Stimulated activated CD8-positive, alpha-beta memory T cell treated with anti-CD3 and anti-CD28 coated beads, Interleukin-2, amount 100 ng/mL, for 48 hours (primary cell): ENCODE results near the gene PTPRJ.
"Not testable (repeated sequence)": the region's sequence is repeated elsewhere in the genome, so short reads cannot be mapped to it uniquely, and the experiment has no call there.

Experiments
- DNase-seq, 2 donors: peaks; one replicate each; pipeline ENCODE4 v3.0.0-alpha.2; 2020; ENCODE audit warnings: low read depth in 2 of 2

PTPRJ gene

DNA sequence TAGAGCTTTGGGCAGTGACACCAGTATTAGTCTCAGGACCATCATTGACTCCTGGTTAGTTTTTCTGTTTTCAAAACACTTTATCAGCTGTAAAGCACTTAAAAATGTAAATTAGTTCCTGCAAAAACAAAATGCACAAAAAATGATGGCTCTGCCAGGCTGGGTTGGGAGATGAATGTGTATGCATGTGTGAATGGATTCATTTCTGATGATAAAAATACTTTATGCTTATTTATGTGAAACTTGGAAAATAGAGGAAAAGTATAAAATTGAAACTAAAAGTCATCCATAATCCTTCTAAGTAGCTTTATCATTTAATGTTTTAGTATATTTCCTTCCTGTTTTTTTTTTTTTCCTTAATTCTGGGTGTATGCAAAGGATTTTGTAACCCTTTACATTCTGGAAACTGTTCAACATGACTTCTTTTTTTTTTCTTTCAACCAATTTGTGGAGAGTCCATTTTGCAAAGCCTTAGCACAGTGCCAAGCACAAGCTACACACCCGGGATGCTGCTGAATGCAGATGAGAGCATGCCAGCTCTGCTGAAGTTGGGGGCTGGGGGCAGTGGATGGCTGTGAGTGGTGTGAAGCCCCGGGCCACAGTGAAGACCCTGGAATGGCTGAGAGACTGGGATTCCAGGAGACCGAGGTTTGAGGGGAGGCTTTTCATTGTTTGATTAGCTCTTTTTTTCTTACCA is 37.6 kb downstream of the PTPRJ start:
- DNase-seq = no peak

DNA sequence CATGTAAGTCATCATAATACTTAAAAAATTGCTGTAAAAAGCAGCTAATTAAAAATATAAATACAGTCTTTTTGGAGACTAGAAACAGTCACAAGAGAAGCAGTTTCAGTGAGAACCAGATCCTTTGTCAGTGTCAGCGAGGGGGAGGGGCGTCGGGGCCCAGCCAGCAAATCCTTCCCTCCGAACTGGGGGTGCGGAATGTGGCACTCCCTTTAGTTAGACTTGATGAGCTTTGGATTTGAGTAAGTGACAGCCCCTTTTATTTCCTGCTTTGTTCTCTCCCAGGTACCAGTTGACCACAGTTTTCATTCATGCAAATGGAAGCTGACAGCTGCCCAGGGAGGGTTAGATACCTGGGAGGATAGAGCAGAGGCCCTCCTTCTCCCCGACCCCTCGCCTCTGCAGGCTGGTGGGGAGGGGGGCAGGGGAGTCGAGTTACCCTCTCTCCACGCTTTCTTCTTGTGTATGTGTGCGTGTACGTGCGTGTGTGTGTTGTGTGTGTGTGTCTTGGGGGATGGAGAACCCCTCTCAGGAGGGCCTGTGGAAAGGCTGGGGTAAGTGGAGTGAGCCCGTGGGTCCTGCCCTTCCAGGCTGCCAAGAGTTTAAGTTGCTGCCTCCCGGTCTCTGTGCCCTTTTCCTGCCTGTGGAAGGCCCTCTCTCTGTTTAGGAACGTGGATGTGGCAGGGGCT is 38.3 kb downstream of the PTPRJ start:
- DNase-seq = no peak

DNA sequence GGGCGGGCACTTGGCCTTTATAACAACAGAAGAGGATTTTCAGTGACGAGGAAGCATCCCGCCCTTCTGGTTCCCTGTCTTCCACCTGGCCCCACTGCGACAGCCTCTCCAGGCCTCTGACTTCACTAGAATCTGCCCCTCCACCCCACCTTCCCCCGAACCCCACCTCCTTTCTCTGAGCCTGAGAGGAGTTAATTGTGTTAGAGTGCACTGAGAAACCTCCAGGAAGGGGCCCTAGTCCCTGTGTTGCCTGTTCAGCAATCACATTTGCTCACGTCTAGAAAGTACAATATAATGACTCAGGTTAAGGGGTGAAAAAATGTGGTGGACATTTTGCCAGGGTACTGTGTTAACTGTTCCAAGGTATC is 38.8 kb downstream of the PTPRJ start:
- DNase-seq = no peak

DNA sequence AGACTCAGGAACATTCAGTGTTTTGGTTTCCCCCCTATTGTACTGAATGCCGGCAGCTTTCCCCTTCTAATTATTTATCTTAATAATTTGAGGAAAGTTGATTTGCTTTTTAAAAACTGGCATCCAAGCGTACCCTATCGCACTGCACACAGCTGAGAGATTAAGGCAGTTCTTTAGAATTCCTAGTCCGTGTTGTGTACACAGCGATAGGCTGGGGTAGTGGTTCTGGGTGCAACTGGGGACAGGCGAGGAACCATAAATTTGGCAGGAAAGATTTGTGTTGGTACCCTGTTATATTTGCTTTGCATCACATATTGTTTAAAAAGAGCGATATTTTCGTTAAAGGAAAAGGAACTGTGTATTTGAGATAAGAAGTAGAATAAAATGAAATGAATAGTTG is 39.2 kb downstream of the PTPRJ start:
- no peak for DNase-seq

DNA sequence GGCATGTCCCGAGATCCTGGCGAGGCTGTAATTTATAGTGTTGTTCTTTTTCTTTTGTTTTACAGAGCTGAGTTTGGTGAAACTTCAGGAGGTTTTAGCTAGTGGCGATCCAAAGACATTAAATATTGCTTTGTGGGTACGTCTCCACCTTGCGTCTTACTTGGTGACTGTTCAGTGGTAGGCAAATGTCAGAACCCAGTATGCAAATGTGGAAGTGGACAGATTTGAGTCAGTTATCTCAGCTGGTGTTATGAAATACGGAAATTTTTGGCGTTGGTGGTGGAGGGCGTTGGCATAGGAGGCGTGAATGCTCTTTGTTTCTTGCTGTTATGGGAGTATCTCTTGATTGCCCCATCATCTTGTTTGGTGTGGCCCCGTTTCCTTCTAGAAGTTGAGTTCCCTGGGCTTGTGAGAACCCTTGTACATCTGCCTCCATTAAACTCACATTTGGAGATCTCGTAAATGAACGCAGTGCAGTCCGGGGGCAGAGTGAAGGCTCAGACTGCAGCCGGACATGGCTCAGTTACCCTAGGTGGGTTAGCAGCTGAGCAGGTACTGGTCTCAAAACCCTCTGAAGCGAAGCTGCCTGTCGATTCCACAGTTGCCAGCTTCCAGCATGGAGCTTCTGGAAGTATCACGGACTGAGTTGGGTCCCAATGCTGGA is 39.9 kb downstream of the PTPRJ start:
- DNase-seq = no peak

DNA sequence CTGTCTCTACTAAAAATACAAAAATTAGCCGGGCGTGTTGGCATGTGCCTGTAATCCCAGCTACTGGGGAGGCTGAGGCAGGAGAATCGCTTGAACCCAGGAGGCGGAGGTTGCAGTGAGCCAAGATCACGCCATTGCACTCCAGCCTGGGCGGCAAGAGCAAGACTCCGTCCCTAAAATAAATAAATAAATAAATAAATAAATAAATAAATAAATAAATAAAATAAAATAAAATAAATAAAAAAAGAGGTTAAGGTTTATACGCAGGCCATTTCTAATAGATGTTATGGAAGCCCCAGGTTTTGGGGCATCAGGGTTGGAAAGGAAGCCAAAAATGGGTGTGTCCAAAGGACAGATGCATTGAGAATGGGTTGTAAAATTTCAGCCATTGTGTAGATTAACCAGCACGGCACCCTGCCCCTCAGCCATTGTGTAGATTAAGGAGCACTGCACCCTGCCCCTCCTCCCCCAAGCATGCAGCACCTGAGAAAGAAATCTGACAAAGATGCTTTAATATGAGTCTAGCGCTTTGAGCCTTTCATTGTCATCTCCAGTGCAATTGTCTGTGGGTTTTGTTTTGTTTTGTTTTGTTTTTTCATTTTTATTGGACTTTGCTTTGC is 41.0 kb downstream of the PTPRJ start:
- not testable (repeated sequence) for DNase-seq

DNA sequence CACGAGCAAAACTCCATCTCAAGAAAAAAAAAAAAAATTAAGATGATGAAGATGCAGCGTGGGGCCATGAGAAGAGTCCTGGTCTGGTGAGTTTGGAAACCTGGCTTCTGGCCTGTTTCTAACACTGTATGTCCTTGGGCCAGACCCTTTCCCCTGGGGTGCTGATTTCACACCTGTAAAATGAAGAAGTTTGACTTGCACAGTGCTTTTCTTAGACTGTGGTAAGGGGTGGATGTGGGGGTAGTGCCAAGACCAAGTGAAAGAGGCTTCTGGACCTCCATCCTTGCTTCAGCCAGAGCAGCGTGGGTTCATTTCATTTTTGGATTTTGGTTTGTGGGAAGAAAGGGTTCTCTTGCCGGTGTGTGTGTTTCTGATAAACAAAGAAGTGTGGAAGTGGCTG is 42.1 kb downstream of the PTPRJ start:
- no peak for DNase-seq

DNA sequence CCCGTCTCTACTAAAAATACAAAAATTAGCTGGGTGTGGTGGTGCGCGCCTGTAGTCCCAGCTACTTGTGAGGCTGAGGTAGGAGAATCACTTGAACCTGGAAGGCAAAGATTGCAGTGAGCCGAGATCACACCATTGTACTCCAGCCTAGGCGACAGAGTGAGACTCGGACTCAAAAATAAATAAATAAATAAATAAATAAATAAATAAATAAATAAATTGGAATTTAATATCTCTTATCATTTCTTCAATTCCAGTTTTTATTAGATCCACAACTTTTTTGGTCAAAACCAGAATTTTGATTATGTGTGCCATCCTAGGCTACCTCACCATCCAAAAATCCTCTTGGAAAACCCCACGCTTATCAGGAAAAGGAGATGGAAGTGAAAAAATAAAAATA is 43.2 kb downstream of the PTPRJ start:
- DNase-seq = not testable (repeated sequence)

DNA sequence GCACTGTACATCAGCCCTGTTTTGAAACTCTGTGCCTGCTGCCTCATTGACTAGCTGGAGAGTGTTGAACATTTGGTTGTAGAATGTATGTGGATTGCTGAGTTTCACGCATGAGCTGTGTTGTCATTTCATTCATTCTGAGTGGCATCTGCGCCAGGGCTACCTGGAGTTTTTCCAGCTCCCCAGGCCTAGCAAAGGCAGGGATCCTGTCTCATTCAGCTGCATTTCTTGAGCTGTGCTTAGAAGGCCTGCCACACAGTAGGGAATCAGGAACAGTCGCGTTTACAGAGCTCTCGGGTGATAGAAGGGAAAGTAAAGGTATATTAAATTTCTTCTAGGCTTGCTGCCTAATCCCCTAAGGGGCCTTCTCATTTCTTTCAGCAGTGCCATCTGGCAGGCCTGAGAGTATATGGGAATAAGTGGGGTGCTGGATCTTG is 44.3 kb downstream of the PTPRJ start:
- no peak for DNase-seq

DNA sequence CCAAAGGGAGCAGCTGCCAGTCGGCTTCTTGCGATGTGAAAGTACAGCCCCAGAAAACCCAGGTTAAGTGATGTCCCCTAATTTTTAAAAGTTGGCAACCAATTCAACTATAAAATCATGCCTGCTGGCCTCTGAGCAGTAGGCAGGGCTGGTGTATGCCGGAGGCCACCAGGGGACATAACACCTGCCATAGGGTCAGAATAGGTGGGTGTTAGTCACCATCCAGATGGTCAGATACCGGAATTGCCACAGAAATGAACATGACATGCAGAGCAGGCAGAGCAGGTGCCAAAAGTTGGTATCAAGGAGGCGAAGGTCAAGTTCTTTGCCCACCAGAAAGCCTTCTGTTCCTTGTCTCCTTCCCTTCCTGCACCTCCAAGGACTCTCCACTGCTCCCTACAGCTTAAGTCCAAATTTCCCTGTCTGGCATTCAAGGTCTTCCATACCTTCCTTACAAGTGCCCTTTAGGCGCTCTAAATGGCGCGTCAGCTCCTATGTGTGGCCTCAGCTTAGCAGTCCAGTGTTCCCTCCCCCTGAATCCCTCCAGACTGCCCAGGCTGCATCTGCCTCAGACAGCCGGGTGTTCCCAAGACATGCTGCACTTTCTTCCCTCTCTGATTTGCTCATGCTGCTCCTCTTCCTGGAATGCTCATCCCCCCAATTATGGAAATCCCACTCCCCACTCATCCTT is 45.1 kb downstream of the PTPRJ start:
- no peak for DNase-seq

DNA sequence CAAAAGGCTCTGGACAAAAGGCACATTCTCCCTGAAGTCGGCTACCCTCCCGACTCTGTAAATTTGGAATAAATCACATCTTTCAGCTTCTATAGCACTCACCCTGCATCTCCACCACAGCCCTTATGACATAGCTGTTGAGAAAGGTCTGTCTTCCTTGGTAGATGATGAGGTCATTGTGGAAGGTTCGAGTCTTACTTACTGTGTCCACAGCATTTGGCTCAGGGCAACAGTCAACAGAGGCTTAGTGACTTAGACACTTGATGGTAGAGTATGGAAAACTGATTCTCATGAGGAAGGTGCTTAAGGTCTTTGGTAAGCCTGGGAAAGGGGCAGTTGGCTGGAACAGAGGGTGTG is 45.6 kb downstream of the PTPRJ start:
- DNase-seq = no peak

DNA sequence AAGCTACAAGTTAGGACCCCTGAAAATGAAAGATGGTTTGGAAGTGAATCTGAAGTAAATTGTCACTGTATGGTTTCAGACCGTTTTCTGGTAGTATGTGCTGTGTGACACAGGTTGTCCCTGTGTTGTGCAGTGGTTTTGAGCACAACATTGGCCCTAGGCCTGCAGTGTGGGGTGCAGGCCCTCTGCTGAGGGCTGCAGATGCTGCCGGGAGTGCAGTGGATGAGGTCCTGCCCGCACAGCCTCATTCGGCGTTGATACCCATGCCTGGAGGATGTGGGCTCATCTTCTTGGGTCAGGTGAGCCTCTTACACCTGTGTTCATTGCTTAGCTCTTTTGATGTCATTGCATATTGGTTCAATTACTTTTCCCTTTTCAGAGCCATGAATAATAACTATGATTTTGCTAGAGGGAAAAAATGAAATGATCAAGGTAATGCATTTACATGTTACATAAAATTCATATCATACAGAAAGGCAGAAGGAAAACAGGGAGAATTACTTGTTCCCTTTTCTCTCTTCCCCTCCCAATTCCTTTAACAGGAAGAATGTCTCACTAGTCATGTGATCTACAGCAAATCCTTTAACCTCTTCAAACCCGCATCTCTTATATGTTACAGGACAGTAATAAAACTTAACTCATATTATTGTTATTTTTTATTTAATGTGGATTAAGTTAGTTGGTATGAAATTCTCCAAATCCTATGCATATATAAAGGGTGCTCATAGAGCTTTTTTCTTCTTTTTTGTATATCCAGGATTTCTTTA is 48.7 kb downstream of the PTPRJ start:
- DNase-seq = no peak

DNA sequence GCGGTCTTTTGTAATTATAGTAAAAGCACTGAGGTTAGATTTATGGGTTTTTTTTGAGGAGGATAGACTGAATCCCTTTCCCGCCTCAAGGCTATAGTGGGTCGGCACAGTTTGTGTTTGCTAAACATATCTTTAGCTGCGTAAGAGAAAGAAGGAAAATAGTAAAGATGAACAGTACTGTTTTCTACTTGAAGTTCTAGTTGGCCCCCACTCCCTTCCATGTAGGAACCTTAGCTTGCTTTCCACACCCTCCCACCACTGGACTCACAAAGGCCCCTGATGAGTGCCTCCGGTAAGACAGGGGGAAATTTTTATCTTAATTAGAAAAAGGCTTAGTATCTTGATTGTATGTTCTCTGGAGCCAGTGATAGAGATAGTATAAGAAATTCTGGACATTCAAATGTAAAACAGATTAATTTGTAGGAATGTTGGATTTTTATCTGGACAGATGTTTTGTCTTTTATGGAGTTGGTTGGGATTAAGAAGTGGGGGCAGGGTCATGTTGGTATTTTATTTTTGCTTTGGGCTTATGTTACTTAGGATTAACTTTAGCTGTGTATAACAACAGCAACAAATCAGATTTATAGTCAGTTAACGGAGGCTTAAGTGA is 49.4 kb downstream of the PTPRJ start:
- no peak for DNase-seq

DNA sequence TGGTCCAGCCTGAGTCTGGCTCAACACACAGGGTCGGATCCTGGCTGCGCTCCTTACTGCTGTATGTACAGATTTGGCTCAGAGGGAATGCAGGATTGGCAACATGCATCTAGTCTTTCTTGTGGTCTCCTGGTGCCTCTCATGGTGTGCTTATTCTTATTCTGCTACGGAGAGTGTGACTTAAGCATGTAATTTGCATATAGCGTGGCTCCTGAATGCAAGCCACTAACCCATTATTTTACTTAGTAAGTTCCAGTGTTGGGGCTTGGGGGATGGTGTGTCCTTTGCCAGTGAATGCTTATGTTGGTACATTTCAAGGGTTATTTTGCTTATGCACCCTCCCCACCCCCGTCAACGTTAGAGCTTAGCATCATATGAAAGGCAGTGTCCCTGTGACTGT is 51.2 kb downstream of the PTPRJ start:
- DNase-seq = no peak

DNA sequence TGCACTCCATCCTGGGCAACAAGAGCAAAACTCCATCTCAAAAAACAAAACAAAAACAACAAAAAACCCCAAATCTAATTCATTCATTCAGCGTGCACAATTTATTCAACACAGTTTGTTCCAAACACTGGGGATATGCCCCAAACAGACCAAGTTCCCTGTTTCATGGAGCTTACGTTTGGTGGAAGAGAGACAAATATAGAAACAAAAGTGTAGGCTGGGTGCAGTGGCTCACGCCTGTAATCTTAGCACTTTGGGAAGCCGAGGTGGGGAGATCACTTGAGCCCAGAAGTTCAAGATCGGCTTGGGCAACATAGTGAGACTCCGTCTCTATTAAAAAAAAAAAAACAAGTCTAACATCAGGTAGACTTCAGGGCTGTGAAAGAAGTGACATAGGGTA is 52.4 kb downstream of the PTPRJ start:
- DNase-seq = no peak

DNA sequence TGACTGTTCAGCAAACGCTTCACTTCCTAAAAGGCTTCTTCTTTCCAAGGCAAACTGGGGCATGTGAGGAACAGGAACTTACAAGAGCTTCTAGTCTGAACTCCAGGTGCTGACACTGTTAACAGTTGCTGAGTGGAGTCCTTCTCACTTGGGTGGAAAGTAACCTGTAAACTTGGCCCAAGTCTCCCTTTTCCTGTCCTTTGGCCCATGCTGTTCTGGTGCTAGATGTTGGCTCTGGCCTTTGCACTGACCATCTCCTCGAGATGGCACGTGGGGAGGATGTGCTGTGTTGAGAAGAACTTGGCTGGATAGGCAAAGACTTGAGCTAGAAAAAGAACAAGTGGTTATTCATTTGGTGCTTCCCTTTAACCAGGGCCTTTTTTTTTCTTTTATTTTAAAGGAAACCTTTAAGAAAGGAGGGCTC is 53.6 kb downstream of the PTPRJ start:
- DNase-seq = no peak

DNA sequence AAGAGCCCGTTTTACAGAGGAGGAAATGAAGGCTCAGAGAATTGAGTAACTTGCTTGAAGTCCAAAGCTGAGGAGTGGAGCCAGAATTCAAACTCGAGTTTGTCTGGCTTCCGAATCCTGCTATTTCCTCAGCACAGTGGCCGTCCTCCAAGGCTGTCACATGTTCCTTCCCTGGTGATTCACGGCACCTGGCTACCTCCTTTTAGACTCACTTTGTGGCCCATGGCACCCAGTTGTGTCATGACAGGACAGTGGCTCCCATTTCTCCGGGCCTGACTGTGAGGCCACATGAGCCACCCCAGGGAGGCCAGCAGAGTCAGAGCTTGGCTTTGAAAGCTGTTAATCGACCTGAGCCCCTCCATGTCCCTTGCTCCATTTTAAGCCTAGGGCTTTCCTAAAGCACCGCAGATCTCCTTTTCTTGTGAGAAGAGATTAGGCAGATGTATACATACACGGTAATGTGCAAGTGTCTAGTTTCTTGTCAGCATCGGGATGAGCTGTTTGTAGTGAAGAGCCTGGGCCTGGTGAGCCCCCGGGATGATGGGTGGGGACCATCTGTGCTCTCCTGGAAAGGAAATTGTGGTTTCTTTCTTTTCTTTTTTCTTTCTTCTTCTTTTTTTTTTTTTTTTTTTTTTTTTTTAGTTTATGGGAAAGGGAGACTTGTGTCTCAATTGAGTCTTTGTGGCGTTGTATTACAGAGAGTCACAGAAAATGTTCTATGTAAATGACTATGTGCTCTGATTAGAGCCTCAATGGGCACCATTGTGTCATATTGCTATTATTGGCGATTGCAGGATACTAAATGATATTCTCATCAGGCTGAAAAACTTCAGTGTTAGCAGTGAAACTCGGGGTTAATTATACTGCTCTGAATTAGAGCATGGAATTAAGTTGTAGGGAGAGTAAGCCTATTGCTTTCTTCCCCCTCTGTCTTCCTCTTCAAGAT is 54.8 kb downstream of the PTPRJ start:
- DNase-seq = no peak

DNA sequence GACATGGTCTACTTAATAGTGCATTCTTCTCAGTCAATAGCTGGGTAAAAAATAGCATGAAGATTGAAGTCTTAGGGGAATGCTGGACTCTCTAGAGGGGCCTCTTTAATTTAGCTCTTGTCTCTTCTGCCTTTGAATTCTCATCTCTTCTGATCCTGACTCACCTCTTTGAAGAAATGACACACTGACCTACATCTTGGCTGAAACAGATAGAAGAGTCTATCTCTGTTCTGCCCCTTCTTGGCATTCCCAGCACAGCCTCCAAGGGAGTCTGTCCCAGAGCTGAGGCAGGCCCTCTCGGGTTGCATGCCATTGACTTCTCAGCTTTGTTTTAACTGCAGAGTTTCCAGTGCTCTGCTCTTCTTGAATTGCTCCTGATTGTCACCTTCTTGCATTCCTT is 55.7 kb downstream of the PTPRJ start:
- no peak for DNase-seq

DNA sequence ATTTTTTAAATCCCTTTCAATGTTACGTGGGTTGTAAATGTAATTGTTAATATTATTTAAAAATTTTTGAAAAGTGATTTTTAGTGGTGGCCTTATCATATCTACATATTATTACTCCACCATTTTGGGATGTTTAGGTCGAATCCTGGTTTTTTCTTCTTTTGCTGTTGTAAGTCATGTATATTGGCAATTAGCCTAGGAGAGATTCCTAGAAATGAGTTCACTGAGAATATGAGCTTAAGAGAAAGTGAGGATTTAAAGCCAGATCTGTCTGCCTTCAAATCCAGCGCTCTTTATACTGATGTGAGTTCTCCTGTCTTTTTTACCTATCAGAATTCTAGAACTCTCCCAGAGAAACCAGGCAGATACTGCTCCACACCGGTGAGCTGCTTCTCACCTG is 56.1 kb downstream of the PTPRJ start:
- DNase-seq = no peak
